Ishikawa (cell line): ENCODE data around the gene MYH16.

Experiments
- CEBPB ChIP-seq: IDR thresholded peaks from 2 replicates; pipeline ENCODE4 v1.6.1; 2012
- CREB1 ChIP-seq: IDR thresholded peaks from 2 replicates; pipeline ENCODE4 v1.6.1; 2012; ENCODE audit warnings: low read depth
- EGR1 ChIP-seq: IDR thresholded peaks from 2 replicates; pipeline ENCODE4 v1.6.1; 2012
- EP300 ChIP-seq: IDR thresholded peaks from 2 replicates; pipeline ENCODE4 v1.6.1; 2012; ENCODE audit warnings: borderline replicate concordance
- FOXM1 ChIP-seq: IDR thresholded peaks from 2 replicates; pipeline ENCODE4 v1.6.1; 2012; ENCODE audit warnings: low read depth, borderline replicate concordance
- RAD21 ChIP-seq: IDR thresholded peaks from 2 replicates; pipeline ENCODE4 v1.6.1; 2012; ENCODE audit warnings: low read depth
- TAF1 ChIP-seq: IDR thresholded peaks from 2 replicates; pipeline ENCODE4 v1.6.1; 2012; ENCODE audit warnings: low read depth, mild to moderate bottlenecking
- TCF12 ChIP-seq: IDR thresholded peaks from 2 replicates; pipeline ENCODE4 v1.6.1; 2012; ENCODE audit warnings: low read depth
- TEAD4 ChIP-seq: IDR thresholded peaks from 2 replicates; pipeline ENCODE4 v1.6.1; 2012
- ZBTB7A ChIP-seq: IDR thresholded peaks from 2 replicates; pipeline ENCODE4 v1.6.1; 2012; ENCODE audit warnings: low read depth
- TF ChIP-seq, protein P1 (sequence below): IDR thresholded peaks from 2 replicates; pipeline ENCODE4 v1.6.1; 2012
- TF ChIP-seq, protein P2 (sequence below): IDR thresholded peaks from 2 replicates; pipeline ENCODE4 v1.6.1; 2012; ENCODE audit warnings: low read depth, mild to moderate bottlenecking

DNA sequence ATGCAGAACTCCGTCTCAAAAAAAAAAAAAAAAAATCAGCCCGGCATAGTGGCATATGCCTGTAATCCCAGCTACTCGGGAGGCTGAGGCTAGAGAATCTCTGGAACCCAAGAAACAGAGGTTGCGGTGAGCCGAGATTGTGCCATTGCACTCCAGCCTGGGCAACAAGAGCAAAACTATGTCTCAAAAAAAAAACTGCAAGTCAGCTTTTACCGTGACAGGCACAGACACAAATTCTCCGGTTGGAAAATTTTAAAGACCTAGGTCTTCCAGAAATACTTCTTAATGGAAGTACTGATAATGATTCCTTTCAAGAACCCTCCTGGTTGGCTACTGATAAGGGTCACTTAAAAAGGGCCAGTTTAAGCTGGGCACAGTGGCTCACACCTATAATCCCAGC, 82.5 kb downstream of the MYH16 start:
- TF ChIP-seq EP300 (no peak), ZBTB7A (no peak), CREB1 (no peak), CEBPB (no peak), RAD21 (no peak), TEAD4 (no peak), TAF1 (no peak), TCF12 (no peak), FOXM1 (no peak), EGR1 (no peak)
- TF ChIP-seq, protein P1, sequence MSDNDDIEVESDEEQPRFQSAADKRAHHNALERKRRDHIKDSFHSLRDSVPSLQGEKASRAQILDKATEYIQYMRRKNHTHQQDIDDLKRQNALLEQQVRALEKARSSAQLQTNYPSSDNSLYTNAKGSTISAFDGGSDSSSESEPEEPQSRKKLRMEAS, result no peak
- TF ChIP-seq, protein P2, sequence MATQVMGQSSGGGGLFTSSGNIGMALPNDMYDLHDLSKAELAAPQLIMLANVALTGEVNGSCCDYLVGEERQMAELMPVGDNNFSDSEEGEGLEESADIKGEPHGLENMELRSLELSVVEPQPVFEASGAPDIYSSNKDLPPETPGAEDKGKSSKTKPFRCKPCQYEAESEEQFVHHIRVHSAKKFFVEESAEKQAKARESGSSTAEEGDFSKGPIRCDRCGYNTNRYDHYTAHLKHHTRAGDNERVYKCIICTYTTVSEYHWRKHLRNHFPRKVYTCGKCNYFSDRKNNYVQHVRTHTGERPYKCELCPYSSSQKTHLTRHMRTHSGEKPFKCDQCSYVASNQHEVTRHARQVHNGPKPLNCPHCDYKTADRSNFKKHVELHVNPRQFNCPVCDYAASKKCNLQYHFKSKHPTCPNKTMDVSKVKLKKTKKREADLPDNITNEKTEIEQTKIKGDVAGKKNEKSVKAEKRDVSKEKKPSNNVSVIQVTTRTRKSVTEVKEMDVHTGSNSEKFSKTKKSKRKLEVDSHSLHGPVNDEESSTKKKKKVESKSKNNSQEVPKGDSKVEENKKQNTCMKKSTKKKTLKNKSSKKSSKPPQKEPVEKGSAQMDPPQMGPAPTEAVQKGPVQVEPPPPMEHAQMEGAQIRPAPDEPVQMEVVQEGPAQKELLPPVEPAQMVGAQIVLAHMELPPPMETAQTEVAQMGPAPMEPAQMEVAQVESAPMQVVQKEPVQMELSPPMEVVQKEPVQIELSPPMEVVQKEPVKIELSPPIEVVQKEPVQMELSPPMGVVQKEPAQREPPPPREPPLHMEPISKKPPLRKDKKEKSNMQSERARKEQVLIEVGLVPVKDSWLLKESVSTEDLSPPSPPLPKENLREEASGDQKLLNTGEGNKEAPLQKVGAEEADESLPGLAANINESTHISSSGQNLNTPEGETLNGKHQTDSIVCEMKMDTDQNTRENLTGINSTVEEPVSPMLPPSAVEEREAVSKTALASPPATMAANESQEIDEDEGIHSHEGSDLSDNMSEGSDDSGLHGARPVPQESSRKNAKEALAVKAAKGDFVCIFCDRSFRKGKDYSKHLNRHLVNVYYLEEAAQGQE, result no peak
